ENCODE measurements around the gene MID1. TPM values are rescaled to one million over a fixed set of nuclear protein-coding genes. Genes with fewer than 3 reads are reported as not detected.

Gene MID1
- total RNA-seq, 1 experiment from 2014 or later = 23.8 TPM

GRCh38 chrX:10531927-10532326 lies 88.5 kb downstream of the MID1 start:
- DNase-seq (ENCODE audit: low read depth) = no peak

DNA sequence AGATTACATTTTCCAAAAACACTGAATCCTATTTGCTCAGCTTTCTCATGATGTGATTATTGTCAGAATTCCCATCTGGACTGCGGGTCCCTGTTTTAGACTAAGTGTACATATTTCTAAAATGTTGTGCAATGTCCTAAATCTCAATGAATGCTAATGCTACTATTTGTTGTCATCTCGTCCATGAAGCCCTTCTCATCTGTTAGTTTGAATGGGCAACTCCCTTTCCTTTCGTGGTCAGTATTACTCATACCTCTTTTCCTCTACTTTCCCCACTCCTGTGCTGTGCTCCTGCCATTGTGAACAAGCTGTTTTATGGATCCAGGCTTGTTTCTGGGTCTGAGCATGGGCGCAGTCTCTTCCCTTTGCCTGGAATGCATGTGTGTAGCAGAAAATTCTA lies 91.0 kb downstream of the MID1 start:
- DNase-seq (ENCODE audit: low read depth) = peak; percentile 77

GRCh38 chrX:10526451-10526850 lies 93.9 kb downstream of the MID1 start:
- DNase-seq (ENCODE audit: low read depth) = no peak

- DNase-seq (ENCODE audit: low read depth) = no peak
Observed at GRCh38 chrX:10525381-10526120, 94.8 kb downstream of the MID1 start.

- no peak for DNase-seq (ENCODE audit: low read depth)
Observed at GRCh38 chrX:10524578-10524977, 95.8 kb downstream of the MID1 start.

GRCh38 chrX:10519761-10520160 lies 100.6 kb downstream of the MID1 start:
- DNase-seq (ENCODE audit: low read depth) = no peak

- DNase-seq (ENCODE audit: low read depth) = no peak
Observed at GRCh38 chrX:10519278-10519677, 101.1 kb downstream of the MID1 start.

- DNase-seq (ENCODE audit: low read depth) = no peak
Observed at GRCh38 chrX:10518073-10518472, 102.3 kb downstream of the MID1 start.

DNA sequence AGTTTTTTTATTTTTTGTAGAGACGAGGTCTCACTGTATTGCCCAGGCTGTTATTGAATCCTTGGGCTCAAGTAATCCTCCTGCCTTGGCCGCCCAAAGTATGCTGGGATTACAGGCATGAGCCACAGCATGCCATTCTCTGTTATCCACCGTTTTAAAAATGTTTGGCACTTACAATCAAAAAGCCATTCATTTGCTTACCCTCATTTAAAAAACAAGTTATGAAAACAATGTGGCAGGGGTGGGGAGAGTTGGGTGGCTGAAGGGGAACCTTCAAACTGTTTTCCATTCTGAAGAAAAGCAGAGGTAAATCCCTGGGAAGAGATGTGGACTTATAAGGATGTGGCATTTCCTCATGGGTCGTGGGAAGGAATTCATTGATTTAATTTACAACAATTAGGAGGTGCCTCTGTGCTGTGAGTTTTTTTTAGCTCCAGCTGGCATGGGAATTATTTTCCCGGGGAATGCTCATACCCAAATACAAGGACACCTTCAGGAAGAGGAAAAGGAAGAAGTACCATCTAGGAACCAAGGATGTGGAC lies 103.5 kb downstream of the MID1 start:
- no peak for DNase-seq (ENCODE audit: low read depth)

- no peak for DNase-seq (ENCODE audit: low read depth)
Observed at GRCh38 chrX:10514891-10515290, 105.5 kb downstream of the MID1 start.

GRCh38 chrX:10513974-10514373 lies 106.4 kb downstream of the MID1 start:
- DNase-seq (ENCODE audit: low read depth) = no peak

GRCh38 chrX:10512741-10513140 lies 107.6 kb downstream of the MID1 start:
- no peak for DNase-seq (ENCODE audit: low read depth)

DNA sequence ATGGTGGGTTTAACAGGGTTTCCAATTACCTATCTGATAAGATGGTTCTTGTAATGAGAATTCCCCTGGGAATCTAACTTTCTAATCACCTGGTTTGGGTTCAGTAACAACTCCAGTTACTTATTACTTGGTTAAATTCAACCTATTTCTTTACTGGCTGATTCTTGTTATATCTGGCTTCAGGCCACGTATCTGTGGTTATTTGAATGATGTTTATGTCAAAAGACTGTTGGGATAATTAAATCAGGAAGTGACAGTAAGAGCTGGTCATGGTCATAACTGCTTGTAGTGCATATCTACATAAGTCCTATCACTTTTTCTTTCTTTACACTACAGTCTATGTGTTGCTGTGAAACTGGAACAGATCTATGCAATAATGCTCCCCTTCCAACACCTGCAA lies 108.1 kb downstream of the MID1 start:
- DNase-seq (ENCODE audit: low read depth) = peak; percentile 54

GRCh38 chrX:10509397-10509796 lies 111.0 kb downstream of the MID1 start:
- DNase-seq (ENCODE audit: low read depth) = no peak

DNA sequence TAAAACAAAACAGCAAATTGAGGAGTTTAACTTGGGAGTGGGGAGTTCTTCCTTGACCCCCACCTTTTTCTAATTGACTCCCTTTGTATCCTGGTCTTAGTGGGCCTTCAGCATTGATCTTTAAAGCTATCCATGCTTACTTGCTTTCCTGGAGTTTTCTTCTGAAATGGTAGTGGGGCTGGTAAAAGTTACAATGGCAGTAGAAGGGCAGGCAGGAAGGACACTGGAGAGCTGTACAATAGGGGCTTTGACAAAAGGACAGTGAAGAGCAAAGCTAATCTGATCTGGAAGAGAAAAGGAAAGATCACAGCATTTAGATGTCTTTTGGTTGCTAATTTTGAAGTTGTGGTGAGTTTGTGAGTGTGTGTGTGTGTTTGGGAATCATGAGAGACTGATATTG lies 111.5 kb downstream of the MID1 start:
- DNase-seq (ENCODE audit: low read depth) = no peak

DNA sequence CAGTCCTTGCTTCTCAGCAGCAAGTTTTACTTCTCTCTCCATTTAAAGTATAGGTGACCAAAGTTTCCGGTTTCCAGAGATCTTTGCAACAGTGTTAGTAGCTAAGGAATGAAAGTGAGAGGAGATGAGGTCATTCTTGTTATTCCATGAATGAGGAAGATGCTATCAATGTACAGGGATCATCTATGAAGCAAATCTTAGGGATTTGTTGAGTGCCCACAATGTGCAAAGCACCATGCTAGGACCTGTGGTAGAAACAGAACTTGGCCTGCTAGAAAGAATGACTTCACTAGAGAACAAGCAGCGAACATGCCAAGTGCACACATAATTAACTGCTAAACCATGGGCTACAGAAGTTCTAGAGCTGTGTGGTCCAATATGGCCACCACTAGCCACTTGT lies 112.5 kb downstream of the MID1 start:
- peak; percentile 32 for DNase-seq (ENCODE audit: low read depth)

GRCh38 chrX:10507181-10507580 lies 113.2 kb downstream of the MID1 start:
- peak; percentile 72 for DNase-seq (ENCODE audit: low read depth)

DNA sequence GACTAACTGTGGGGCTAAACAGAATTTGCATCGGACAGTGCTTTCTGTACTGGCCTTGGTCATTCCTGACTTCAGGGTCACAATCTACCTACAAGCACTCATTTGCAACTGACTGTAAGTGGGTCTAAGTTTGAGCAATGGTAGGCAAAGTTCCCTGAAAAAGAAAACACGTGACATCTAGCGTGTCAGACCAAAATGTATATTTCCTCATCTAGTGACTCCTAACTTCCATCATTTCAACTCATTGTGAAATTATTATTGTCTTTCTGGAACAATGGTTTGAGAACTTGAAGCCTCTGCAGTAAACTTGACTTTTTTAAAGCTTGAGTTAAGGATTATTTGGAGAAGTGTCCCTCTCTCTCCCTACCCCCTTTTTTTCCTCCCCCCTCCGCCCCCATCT lies 113.6 kb downstream of the MID1 start:
- DNase-seq (ENCODE audit: low read depth) = no peak

DNA sequence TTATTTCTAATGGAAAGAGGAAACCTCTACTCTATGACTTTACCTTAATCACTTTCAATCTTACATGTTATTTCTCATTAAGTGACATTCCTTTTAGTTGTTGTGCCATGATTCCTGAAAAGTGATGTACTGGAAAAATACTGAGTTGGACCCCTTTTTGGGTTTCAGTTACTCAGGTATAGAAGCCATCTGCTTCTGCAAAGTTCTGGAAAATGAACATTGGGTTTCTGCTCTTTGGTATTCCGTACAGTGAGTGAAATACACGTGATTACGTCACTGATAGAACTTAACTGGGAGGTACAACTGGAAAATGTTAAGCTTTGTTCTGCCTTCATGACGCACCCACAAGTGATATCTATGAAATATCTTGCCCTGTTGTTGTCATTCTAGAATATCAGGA lies 114.7 kb downstream of the MID1 start:
- DNase-seq (ENCODE audit: low read depth) = no peak

DNA sequence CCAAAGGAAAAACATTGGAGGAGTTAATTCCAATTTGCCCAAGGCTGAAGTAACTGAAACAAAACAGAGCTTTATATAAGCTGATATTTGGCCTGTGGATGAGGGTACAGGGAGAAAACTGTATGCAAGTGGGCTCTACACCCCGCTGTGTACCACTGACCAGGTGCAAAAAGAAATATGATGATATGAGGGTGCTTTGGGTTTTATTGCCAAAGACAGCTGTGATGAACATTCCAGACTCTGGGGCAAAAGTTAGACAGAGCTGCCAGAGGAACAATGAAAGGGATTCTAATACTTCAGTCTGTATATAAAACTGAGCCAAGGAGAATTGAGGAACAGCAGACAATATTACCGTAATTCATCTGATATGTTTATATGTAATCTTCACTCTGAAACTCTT lies 117.4 kb downstream of the MID1 start:
- no peak for DNase-seq (ENCODE audit: low read depth)

DNA sequence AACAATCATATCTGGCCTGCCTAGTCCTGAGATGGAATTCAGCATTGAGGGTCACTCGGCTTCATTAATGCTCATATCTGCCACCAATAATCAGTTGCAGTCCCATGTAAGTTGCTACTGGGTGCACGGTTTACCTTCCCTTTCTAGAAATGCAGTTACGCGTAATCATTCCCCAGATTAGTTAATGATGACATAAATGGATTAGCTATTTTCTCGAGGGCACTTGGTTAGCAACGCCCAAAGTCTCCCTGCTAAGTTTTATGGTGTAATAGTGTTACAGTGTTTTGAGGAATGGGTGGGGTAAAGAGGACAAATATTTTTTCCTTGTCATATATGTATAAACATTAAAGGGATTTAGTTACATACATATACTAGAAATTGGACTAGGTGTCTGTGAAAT lies 118.8 kb downstream of the MID1 start:
- DNase-seq (ENCODE audit: low read depth) = no peak

GRCh38 chrX:10496345-10496965 lies 123.9 kb downstream of the MID1 start:
- peak; percentile 66 for DNase-seq (ENCODE audit: low read depth)

DNA sequence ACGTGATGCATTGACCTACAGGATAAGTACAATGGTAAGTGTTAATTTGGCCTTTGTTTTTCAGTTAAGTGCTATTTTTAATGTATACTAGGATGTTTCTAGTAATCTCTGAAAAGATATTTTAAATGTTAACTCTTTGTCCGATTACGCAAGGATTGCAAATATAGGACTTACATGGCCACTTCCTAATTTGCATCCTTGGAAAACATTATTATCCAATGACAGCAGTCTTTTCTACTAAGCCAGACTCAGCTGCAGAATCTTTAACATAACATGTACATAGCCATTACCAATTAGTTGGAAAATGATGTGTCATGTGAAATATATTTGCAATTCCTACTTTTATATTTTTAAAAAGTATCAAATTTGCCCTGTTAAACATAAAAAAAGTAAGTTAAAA lies 124.7 kb downstream of the MID1 start:
- DNase-seq (ENCODE audit: low read depth) = no peak
